Measurements from ENCODE around the gene RPL12. TPM values are rescaled to one million over a fixed set of nuclear protein-coding genes. Genes with fewer than 3 reads are reported as not detected.

The RPL12 gene
- total and polyA plus RNA-seq, 4 donors = 289 to 829 (median 485) TPM

- Histone ChIP-seq H3K4me1 (ENCODE audit: control insufficient read depth in 4 of 4, insufficient read depth in 4 of 4, low read length in 3 of 4) (peaks cover 3 to 14% (median 8%) of the 10 kb centered on the region in 4 donors), H3K36me3 (ENCODE audit: control insufficient read depth in 4 of 4, insufficient read depth in 3 of 4, low read depth in 1 of 4, low read length in 3 of 4) (peaks cover 2 to 32% (median 7%) of the 10 kb centered on the region in 4 donors), H3K27me3 (ENCODE audit: control insufficient read depth in 4 of 4, insufficient read depth in 4 of 4, low read length in 3 of 4) (no peaks in the 10 kb centered on the region), H3K27ac (ENCODE audit: low read depth in 1 of 2, low read length in 2 of 2) (no peak overlapping the region), H3K9me3 (ENCODE audit: control insufficient read depth in 4 of 4, low read length in 3 of 4) (no peaks in the 10 kb centered on the region), H3K9ac (ENCODE audit: low read depth in 1 of 2, low read length in 2 of 2) (no peak overlapping the region), H3K4me3 (ENCODE audit: low read depth in 1 of 3, low read length in 3 of 3) (no peak overlapping the region)
- 95% methylated on average over 23 of the region's 23 CpGs for WGBS
- TF ChIP-seq RXRA (IDR thresholded peaks at IDR 0.05) = no peak
- TF ChIP-seq CTCF (IDR thresholded peaks at IDR 0.05; ENCODE audit: low read depth, low read length, missing input control) = no peak
- no peak for TF ChIP-seq FOXA1 (IDR thresholded peaks at IDR 0.05)
- no peak for TF ChIP-seq HNF4G (IDR thresholded peaks at IDR 0.05)
- no peak for TF ChIP-seq FOXA2 (IDR thresholded peaks at IDR 0.05)
- TF ChIP-seq MAX (IDR thresholded peaks at IDR 0.05) = no peak
- TF ChIP-seq SP1 (IDR thresholded peaks at IDR 0.05) = no peak
- no peak for TF ChIP-seq ZBTB33 (IDR thresholded peaks at IDR 0.05)
- TF ChIP-seq RAD21 (IDR thresholded peaks at IDR 0.05) = no peak
- no peak for TF ChIP-seq YY1 (IDR thresholded peaks at IDR 0.05)
- TF ChIP-seq TAF1 (conservative IDR thresholded peaks at IDR 0.05) = no peak
- DNase-seq (ENCODE audit: low spot score) = no peak
These were observed 46.6 kb downstream of the RPL12 start for GRCh38 chr9:127404631-127405030.

GRCh38 chr9:127403507-127404192 is 47.6 kb downstream of the RPL12 start:
- Histone ChIP-seq H3K36me3 (ENCODE audit: control insufficient read depth in 4 of 4, insufficient read depth in 3 of 4, low read depth in 1 of 4, low read length in 3 of 4) (peaks cover 2 to 32% (median 7%) of the 10 kb centered on the region in 4 donors), H3K4me1 (ENCODE audit: control insufficient read depth in 4 of 4, insufficient read depth in 4 of 4, low read length in 3 of 4) (peaks cover 3 to 15% (median 11%) of the 10 kb centered on the region in 4 donors), H3K4me3 (ENCODE audit: low read depth in 1 of 3, low read length in 3 of 3) (no peak overlapping the region), H3K9ac (ENCODE audit: low read depth in 1 of 2, low read length in 2 of 2) (no peak overlapping the region), H3K9me3 (ENCODE audit: control insufficient read depth in 4 of 4, low read length in 3 of 4) (no peaks in the 10 kb centered on the region), H3K27ac (ENCODE audit: low read depth in 1 of 2, low read length in 2 of 2) (no peak overlapping the region), H3K27me3 (ENCODE audit: control insufficient read depth in 4 of 4, insufficient read depth in 4 of 4, low read length in 3 of 4) (no peaks in the 10 kb centered on the region)
- WGBS = 94% methylated on average over 22 of the region's 22 CpGs
- TF ChIP-seq FOXA1 (IDR thresholded peaks at IDR 0.05) (no peak), JUND (IDR thresholded peaks at IDR 0.05) (no peak), EGR1 (IDR thresholded peaks at IDR 0.05; ENCODE audit: low read depth in 2 of 2) (no peak), HNF4G (IDR thresholded peaks at IDR 0.05) (no peak), ATF3 (IDR thresholded peaks at IDR 0.05) (no peak), RXRA (IDR thresholded peaks at IDR 0.05) (no peak), FOXA2 (IDR thresholded peaks at IDR 0.05) (no peak), REST (IDR thresholded peaks at IDR 0.05) (no peak), HNF4A (conservative IDR thresholded peaks at IDR 0.05) (no peak), MAX (IDR thresholded peaks at IDR 0.05) (no peak), YY1 (IDR thresholded peaks at IDR 0.05) (no peak)
- no peak for DNase-seq (ENCODE audit: low spot score)
